Liver (tissue), 5 donors: ENCODE data around the gene CRACR2A. TPM values are rescaled to one million over a fixed set of nuclear protein-coding genes. Genes with fewer than 3 reads are reported as not detected.

Experiments used
- polyA plus RNA-seq, 2 donors: library from polyadenylated mRNA; stranded (reverse) in 1 of 2; unstranded in 1 of 2; fragments of 200-250 nt in 1 of 2; fragments of >200 nt in 1 of 2; fragmentation: Nextera tagmentation in 1 of 2; extraction: Ambion mirVana in 1 of 2; gene quantifications; one replicate each; pipeline versions ENCODE4 v1.2.1 to v1.2.3, GENCODE V29; 2013 to 2015
- small RNA-seq: library from RNA; depleted of rRNA; stranded (forward); fragments of <200 nt; gene quantifications from one replicate; pipeline ENCODE3, GENCODE V24; 2014
- total RNA-seq, 2 donors: library from RNA; depleted of rRNA; stranded (reverse); fragments of >200 nt; gene quantifications; one replicate each; pipeline ENCODE4 v1.2.3, GENCODE V29; 2014
- donor health status: healthy.
- donor health status: healthy.
- donor health status: healthy.

CRACR2A gene
- total and polyA plus RNA-seq, 4 donors: 0.33 to 4.2 (median 1.4) TPM

Small RNA genes within 50 kb of the gene (small RNA-seq; reads per million reads assigned to genes)
- not detected for gene RNU6-174P

Other genes starting within 250 kb of the CRACR2A start
- gene PARP11, start 120.3 kb upstream of the CRACR2A start, total RNA-seq: 1 to 10 TPM; 5.7 to 7.1 TPM
- gene PARP11, start 120.3 kb upstream of the CRACR2A start, polyA plus RNA-seq: 1 to 10 TPM; 2.2 to 2.4 TPM